Mucosa of rectum (tissue), 2 donors: ENCODE data around the gene NME4.
A peak's percentile ranks its signal among the peaks of the same experiment; 100 is the strongest.

ENCODE experiments used
- H3K27ac ChIP-seq, 2 donors: one replicate each; pipeline ENCODE4 v1.7.0; 2013; ENCODE audit warnings: inconsistent platforms in 2 of 2, low read depth in 2 of 2, low read length in 2 of 2
- H3K27me3 ChIP-seq, 2 donors: one replicate each; pipeline ENCODE4 v1.7.0; 2013; ENCODE audit warnings: low read length in 2 of 2; ENCODE audit not compliant: control insufficient read depth in 2 of 2, insufficient read depth in 2 of 2
- H3K36me3 ChIP-seq, 2 donors: one replicate each; pipeline ENCODE4 v1.7.0; 2013; ENCODE audit warnings: low read length in 2 of 2; ENCODE audit not compliant: control insufficient read depth in 2 of 2, insufficient read depth in 2 of 2
- H3K4me1 ChIP-seq, 2 donors: one replicate each; pipeline ENCODE4 v1.7.0; 2013; ENCODE audit warnings: low read length in 2 of 2, mild to moderate bottlenecking in 1 of 2; ENCODE audit not compliant: control insufficient read depth in 2 of 2, insufficient read depth in 2 of 2
- H3K4me3 ChIP-seq, 2 donors: one replicate each; pipeline ENCODE4 v1.7.0; 2013; ENCODE audit warnings: low read length in 2 of 2
- H3K9ac ChIP-seq, 2 donors: one replicate each; pipeline ENCODE4 v1.7.0; 2013; ENCODE audit warnings: low read length in 2 of 2, low read depth in 1 of 2, mild to moderate bottlenecking in 1 of 2
- H3K9me3 ChIP-seq, 2 donors: one replicate each; pipeline ENCODE4 v1.7.0; 2013; ENCODE audit warnings: low read length in 2 of 2; ENCODE audit not compliant: control insufficient read depth in 2 of 2
- donor health status: healthy.
- donor health status: Normal muscosa, but diverticular disease.

The NME4 gene

DNA sequence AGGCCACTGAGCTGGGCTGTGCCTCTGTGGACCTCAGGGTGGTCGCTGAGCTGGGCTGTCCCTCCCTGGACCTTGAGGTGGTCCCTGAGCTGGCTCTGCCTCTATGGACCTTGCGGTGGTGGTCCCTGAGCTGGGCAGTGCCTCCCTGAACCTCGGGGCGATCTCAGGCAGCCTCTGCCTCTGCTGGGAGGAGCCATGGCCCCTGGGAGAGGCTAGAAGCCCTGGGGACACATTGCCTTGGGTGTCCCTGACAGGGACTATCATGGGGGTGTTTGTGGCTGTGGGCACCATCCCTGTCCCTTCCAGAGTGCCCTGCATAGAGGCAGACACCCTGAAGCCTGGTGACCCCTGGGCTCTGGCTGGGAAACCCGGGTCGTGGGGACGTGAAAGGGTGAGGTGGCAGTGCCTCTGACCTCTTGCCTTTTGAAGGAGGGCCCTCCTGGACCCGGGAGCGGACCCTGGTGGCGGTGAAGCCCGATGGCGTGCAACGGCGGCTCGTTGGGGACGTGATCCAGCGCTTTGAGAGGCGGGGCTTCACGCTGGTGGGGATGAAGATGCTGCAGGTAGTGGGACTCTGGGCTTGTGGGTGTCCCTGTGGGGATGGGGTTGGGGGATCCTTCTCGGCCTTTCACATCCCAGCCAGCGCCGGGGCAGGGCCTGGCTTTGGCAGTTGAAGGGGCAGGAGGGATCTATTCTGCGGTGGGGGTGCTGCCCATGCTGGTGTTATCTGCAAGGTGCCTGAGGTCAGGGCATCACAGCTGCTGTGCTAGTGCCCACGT lies 1.8 kb downstream of the NME4 start:
- H3K9me3 ChIP-seq: no peaks in the 10 kb centered on the region
- peaks cover 0 to 4% of the 10 kb centered on the region in 2 donors for H3K36me3 ChIP-seq
- H3K4me3 ChIP-seq: no peak overlapping the region
- peaks cover 4 to 14% of the 10 kb centered on the region in 2 donors for H3K4me1 ChIP-seq
- H3K27ac ChIP-seq: peak overlapping the region in 1 of 2 donors; percentile 48
- no peaks in the 10 kb centered on the region for H3K27me3 ChIP-seq
- no peak overlapping the region for H3K9ac ChIP-seq

DNA sequence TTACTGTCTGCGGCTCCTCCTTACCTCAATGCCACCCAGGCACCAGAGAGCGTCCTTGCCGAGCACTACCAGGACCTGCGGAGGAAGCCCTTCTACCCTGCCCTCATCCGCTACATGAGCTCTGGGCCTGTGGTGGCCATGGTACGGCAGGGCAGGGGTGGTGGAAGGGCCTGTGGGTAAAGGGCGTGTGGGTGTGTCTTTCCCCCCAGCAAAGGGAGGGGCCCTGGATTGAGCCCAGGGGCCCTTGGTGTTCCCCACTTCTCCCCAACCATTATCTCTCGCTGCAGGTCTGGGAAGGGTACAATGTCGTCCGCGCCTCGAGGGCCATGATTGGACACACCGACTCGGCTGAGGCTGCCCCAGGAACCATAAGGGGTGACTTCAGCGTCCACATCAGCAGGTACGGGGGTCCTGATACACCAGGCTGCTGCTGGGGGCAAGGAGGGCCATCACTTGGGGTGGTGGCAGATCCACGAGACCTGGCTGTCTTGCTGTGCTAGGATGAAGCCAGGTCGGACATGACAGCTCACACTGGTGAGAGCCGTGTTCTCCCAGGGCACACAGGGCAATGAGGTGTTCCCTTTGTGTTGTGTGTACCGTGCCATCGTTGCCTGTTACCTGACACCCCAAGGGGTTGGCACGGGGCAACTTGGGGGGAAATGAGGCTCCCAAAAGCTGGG lies 2.5 kb downstream of the NME4 start:
- H3K9me3 ChIP-seq: no peaks in the 10 kb centered on the region
- no peaks in the 10 kb centered on the region for H3K27me3 ChIP-seq
- peaks cover 4 to 14% of the 10 kb centered on the region in 2 donors for H3K4me1 ChIP-seq
- H3K36me3 ChIP-seq: peaks cover 0 to 4% of the 10 kb centered on the region in 2 donors
- H3K4me3 ChIP-seq: no peak overlapping the region
- no peak overlapping the region for H3K9ac ChIP-seq
- peak overlapping the region in 1 of 2 donors; percentile 91 for H3K27ac ChIP-seq

DNA sequence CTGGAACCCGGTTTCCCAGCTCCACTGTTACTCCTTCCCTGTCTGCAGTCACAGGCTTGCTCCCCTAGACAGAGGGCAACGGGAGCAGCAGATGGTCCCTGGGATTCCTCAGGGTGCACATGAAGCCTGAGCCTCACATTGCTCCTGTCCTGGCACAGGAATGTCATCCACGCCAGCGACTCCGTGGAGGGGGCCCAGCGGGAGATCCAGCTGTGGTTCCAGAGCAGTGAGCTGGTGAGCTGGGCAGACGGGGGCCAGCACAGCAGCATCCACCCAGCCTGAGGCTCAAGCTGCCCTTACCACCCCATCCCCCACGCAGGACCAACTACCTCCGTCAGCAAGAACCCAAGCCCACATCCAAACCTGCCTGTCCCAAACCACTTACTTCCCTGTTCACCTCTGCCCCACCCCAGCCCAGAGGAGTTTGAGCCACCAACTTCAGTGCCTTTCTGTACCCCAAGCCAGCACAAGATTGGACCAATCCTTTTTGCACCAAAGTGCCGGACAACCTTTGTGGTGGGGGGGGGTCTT lies 3.1 kb downstream of the NME4 start:
- no peaks in the 10 kb centered on the region for H3K27me3 ChIP-seq
- peak overlapping the region in 1 of 2 donors; percentile 41 for H3K9ac ChIP-seq
- no peaks in the 10 kb centered on the region for H3K9me3 ChIP-seq
- H3K36me3 ChIP-seq: peaks cover 0 to 4% of the 10 kb centered on the region in 2 donors
- H3K4me3 ChIP-seq: no peak overlapping the region
- H3K27ac ChIP-seq: peak overlapping the region in 1 of 2 donors; percentile 91
- peaks cover 4 to 14% of the 10 kb centered on the region in 2 donors for H3K4me1 ChIP-seq

DNA sequence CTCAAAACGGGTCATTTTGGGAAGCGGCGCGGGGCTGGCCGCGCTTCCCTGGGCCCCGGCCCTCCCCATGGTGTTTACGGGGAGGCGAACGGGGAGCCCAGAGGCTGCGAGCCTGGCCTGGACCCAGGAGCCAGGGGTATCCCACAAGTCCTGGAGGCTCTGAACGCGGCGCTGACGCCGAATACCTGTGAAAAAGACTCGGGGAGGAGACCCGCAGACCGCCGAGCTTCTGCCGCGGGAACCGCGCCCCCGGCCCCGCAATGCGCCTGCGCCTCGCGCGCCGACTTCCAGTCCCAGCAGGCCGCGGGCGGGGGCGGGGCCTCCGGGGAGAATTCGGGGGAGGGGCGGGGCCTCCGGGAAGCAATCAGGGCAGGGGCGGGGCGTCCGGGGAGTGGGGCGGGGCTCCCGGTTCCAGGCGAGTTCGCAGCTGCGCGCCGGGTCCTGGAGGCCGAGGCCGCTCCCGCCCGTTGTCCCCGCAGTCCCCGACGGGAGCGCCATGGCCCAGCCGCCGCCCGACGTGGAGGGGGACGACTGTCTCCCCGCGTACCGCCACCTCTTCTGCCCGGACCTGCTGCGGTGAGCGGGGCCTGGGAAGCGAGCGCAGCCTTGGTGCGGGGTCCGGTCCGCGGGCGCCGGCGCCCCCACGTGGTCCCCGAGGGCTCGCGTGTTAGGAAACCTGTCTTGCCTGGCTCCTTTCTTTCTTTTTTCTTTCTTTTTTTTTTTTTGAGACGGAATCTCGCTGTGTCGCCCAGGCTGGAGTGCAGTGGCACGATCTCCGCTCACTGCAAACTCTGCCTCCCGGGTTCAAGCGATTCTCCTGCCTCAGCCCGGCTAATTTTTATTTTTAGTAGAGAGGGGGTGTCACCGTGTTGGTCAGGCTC lies 4.7 kb downstream of the NME4 start, which contains the start of gene DECR2:
DECR2 (plus strand) TSS at position 418 of the 881 bp plus-strand sequence; CDS start at position 497, 79 bp downstream.
- H3K27me3 ChIP-seq: no peaks in the 10 kb centered on the region
- peak within 1 kb of the TSS; percentile 91 to 92 for H3K27ac ChIP-seq
- H3K9me3 ChIP-seq: no peaks in the 10 kb centered on the region
- peaks cover 4 to 12% of the 10 kb centered on the region in 2 donors for H3K4me1 ChIP-seq
- peaks cover 0 to 4% of the 10 kb centered on the region in 2 donors for H3K36me3 ChIP-seq
- H3K4me3 ChIP-seq: peak within 1 kb of the TSS; percentile 79 to 89
- H3K9ac ChIP-seq: peak within 1 kb of the TSS; percentile 80 to 87

DNA sequence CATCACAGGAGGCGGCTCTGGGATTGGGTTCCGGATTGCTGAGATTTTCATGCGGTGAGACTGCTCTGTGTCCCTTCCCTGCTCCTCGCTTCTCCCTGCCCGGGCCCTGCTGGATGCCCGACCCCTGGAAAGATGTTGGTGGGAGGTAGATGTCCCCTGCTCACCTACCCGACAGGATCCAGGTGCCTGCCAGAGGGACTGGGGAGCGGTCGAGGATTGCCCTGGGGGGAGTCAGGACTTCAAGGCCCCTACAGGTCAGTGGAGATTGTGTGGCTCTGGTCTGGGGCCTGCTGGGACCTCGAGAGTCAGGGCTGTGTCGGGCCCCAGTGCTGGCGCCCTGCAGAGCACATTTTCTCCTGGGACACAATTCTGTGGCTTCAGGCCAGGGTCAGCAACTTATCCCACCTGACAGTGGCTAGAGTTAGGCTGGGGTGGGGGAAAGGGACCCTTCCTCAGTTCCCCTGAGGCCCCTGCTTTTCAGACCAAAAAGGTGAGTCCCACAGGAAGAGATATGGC lies 8.0 kb downstream of the NME4 start:
- H3K9me3 ChIP-seq: no peaks in the 10 kb centered on the region
- H3K27me3 ChIP-seq: no peaks in the 10 kb centered on the region
- H3K36me3 ChIP-seq: peaks cover 0 to 6% of the 10 kb centered on the region in 2 donors
- H3K9ac ChIP-seq: no peak overlapping the region
- no peak overlapping the region for H3K4me3 ChIP-seq
- H3K4me1 ChIP-seq: peaks cover 4 to 7% of the 10 kb centered on the region in 2 donors
- H3K27ac ChIP-seq: no peak overlapping the region

DNA sequence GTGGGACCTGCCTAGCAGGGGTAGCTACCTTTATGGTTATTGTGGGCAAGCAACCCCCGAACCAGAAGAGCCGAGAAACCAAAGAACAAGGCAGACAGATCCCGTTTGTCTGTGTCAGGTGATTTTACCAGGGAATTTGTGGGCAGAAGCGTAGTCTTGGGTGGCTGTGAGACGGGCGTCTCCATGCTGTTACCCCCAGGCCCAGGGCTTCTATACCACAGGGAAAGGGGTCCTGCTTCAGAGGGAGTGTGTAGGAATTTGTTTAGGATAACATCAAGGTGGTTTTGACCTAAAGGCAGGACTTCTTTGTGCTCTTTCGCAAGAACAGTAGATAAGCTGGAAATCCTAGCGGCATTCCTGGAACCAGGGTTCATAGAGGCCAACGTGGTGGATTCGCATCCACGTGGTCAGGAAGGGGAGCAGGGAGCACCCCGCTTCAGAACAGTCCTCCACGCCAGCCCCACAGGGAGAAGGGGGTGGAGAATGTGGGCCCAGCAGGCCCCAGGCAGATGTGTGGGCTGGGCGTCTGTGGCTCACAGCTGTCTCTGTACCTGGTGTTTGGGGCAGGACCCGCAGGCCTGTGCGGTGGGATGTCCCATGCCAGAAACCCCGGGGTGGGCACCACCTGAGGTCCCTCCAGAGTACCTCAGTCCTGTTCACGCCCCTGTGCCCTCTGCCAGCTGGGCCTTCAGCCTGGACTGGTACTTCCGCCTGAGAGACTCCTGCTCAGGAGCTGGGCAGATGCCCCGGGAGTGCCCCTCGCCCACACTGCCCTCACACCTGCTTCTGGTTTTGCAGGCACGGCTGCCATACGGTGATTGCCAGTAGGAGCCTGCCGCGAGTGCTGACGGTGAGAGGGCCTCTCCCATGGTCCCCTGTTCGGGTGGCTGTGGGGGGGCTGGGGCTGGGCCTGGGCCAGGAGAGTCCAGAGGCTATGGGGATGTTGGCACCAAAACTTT lies 8.8 kb downstream of the NME4 start:
- Histone ChIP-seq H3K27ac (no peak overlapping the region), H3K27me3 (no peaks in the 10 kb centered on the region), H3K9me3 (no peaks in the 10 kb centered on the region), H3K4me1 (peaks cover under 1 to 1% of the 10 kb centered on the region in 2 donors), H3K36me3 (peaks cover 0 to 8% of the 10 kb centered on the region in 2 donors), H3K4me3 (no peak overlapping the region), H3K9ac (no peak overlapping the region)

DNA sequence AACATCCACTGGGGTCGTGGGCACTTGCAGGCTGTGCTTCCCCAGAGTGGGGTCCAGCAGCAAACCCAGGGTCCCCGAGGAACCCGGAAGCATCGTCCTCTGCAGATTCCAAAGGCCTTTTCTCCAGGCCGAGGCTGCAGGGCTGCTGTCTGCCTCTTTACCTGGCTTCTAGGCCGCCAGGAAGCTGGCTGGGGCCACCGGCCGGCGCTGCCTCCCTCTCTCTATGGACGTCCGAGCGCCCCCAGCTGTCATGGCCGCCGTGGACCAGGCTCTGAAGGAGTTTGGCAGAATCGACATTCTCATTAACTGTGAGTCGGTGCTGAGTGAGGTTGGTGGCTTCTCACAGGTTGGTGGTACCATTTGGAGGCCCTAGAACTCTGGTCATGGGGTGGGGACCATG lies 10.3 kb downstream of the NME4 start:
- Histone ChIP-seq H3K4me1 (no peaks in the 10 kb centered on the region), H3K4me3 (no peak overlapping the region), H3K9me3 (no peaks in the 10 kb centered on the region), H3K27ac (no peak overlapping the region), H3K27me3 (no peaks in the 10 kb centered on the region), H3K36me3 (peaks cover 6 to 14% of the 10 kb centered on the region in 2 donors), H3K9ac (no peak overlapping the region)

DNA sequence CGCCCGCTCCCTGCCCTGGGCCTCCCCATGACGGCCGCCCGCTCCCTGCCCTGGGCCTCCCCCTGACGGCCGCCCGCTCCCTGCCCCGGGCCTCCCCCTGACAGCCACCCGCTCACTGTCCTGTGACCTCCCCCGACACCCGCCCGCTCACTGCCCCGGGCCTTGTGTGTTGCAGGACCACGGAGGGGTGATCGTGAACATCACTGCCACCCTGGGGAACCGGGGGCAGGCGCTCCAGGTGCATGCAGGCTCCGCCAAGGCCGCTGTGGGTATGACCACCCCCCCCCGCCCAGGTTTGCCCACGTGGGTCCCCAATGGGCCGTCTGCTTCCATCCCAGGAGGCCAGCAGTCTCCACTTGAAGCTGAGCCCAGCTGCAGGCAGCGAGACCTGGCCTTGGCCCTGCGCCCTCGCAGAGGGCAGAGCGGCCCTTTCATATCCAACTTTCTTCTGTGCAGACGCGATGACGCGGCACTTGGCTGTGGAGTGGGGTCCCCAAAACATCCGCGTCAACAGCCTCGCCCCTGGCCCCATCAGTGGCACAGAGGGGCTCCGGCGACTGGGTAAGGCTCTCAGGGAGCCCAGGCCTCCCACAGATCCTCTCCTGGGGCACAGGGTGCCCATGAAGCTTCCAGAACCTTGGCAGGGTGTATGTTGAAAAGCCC lies 13.6 kb downstream of the NME4 start:
- Histone ChIP-seq H3K27me3 (no peaks in the 10 kb centered on the region), H3K27ac (no peak overlapping the region), H3K9ac (no peak overlapping the region), H3K36me3 (peaks cover 6 to 14% of the 10 kb centered on the region in 2 donors), H3K4me1 (no peaks in the 10 kb centered on the region), H3K4me3 (no peak overlapping the region), H3K9me3 (no peaks in the 10 kb centered on the region)
